ENCODE data around the gene LIN37. TPM values are rescaled to one million over a fixed set of nuclear protein-coding genes. Genes with fewer than 3 reads are reported as not detected.

Gene LIN37
- total and polyA plus RNA-seq, 2 of the 13 experiments (the other 11 are each of a cell fraction or from before 2014, with no cell fraction given) = 6.3 to 8.7 TPM

DNA sequence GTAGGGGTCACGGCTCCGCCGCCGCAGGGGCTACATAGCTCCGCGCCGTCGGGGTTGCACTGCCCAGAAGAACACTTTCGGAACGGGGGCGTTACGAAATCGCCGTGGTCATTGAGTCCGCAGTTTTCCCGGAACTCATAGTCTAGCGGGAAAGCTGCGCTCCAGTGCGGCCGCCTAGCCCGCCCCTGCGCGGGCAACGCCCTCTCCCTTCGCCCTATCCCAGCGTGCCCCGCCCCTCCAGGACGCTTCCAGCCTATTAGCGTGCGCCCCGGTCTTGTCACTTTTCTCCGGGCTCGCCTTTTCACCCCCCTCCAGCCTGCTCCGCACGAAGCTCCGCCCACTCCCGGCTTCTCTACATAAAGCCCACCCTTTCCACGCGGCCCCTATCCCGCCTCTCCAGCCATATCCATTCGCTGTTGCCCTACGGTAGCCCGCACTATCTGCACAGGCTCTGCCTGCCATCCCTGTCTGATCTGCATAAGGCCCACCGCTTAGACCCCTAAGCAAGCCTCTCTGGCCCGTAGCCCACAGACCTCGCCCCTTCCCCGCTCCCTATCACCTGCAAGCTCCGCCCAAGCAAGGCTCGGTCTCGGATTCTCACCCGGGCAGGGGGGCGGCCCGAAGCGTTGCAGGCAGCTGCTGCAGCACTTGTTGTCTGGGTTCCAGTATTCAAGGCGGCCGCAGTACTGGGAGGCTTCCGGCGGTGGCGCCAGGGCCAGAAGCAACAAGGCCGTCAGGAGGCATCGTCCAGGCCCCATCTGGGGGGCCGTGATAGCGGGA is 7.8 kb upstream of the LIN37 start (continued):
- TF ChIP-seq PAXIP1 (CRISPR knock-in tag; conservative IDR thresholded peaks at IDR 0.05) (peak; percentile 41), MIER3 (CRISPR knock-in tag; IDR thresholded peaks at IDR 0.05; ENCODE audit: borderline replicate concordance) (peak; percentile 17; the same call in 1 of the 2 replicates), HHEX (CRISPR knock-in tag; IDR thresholded peaks at IDR 0.05) (no peak), ZBTB2 (CRISPR knock-in tag; IDR thresholded peaks at IDR 0.05; ENCODE audit: low read depth) (0 out of 2 replicates have a peak, but pooled peaks have one; percentile 38), KMT2A (CRISPR knock-in tag; IDR thresholded peaks at IDR 0.05) (0 out of 2 replicates have a peak, but pooled peaks have one; percentile 36), KLF9 (CRISPR knock-in tag; IDR thresholded peaks at IDR 0.05; ENCODE audit: low read depth) (no peak), ZNF17 (CRISPR knock-in tag; IDR thresholded peaks at IDR 0.05) (no peak), ZBED4 (CRISPR knock-in tag; IDR thresholded peaks at IDR 0.05; ENCODE audit: borderline replicate concordance) (peak; percentile 35; the same call in 1 of the 2 replicates), ZNF33B (CRISPR knock-in tag; IDR thresholded peaks at IDR 0.05) (no peak)
- TF ChIP-seq, protein P1, sequence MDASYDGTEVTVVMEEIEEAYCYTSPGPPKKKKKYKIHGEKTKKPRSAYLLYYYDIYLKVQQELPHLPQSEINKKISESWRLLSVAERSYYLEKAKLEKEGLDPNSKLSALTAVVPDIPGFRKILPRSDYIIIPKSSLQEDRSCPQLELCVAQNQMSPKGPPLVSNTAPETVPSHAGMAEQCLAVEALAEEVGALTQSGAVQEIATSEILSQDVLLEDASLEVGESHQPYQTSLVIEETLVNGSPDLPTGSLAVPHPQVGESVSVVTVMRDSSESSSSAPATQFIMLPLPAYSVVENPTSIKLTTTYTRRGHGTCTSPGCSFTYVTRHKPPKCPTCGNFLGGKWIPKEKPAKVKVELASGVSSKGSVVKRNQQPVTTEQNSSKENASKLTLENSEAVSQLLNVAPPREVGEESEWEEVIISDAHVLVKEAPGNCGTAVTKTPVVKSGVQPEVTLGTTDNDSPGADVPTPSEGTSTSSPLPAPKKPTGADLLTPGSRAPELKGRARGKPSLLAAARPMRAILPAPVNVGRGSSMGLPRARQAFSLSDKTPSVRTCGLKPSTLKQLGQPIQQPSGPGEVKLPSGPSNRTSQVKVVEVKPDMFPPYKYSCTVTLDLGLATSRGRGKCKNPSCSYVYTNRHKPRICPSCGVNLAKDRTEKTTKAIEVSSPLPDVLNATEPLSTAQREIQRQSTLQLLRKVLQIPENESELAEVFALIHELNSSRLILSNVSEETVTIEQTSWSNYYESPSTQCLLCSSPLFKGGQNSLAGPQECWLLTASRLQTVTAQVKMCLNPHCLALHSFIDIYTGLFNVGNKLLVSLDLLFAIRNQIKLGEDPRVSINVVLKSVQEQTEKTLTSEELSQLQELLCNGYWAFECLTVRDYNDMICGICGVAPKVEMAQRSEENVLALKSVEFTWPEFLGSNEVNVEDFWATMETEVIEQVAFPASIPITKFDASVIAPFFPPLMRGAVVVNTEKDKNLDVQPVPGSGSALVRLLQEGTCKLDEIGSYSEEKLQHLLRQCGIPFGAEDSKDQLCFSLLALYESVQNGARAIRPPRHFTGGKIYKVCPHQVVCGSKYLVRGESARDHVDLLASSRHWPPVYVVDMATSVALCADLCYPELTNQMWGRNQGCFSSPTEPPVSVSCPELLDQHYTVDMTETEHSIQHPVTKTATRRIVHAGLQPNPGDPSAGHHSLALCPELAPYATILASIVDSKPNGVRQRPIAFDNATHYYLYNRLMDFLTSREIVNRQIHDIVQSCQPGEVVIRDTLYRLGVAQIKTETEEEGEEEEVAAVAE (CRISPR knock-in tag; IDR thresholded peaks at IDR 0.05; ENCODE audit: borderline replicate concordance) = peak; percentile 26; the same call in 1 of the 2 replicates
- TF ChIP-seq, protein P2, sequence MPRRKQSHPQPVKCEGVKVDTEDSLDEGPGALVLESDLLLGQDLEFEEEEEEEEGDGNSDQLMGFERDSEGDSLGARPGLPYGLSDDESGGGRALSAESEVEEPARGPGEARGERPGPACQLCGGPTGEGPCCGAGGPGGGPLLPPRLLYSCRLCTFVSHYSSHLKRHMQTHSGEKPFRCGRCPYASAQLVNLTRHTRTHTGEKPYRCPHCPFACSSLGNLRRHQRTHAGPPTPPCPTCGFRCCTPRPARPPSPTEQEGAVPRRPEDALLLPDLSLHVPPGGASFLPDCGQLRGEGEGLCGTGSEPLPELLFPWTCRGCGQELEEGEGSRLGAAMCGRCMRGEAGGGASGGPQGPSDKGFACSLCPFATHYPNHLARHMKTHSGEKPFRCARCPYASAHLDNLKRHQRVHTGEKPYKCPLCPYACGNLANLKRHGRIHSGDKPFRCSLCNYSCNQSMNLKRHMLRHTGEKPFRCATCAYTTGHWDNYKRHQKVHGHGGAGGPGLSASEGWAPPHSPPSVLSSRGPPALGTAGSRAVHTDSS (CRISPR knock-in tag; conservative IDR thresholded peaks at IDR 0.05) = no peak
- TF ChIP-seq, protein P3, sequence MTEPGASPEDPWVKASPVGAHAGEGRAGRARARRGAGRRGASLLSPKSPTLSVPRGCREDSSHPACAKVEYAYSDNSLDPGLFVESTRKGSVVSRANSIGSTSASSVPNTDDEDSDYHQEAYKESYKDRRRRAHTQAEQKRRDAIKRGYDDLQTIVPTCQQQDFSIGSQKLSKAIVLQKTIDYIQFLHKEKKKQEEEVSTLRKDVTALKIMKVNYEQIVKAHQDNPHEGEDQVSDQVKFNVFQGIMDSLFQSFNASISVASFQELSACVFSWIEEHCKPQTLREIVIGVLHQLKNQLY (CRISPR knock-in tag; IDR thresholded peaks at IDR 0.05) = no peak
